Measurements from ENCODE around the gene VPS52.

Gene VPS52

GRCh38 chr6:33279971-33280511 is 8.4 kb upstream of the VPS52 start:
- peak; percentile 16; the same call in 1 of the 2 replicates for TF ChIP-seq MAX (IDR thresholded peaks at IDR 0.05)
- 0 out of 2 replicates have a peak, but pooled peaks have one; percentile 13 for TF ChIP-seq NFIC (IDR thresholded peaks at IDR 0.05)
- no peak for TF ChIP-seq EGR1 (IDR thresholded peaks at IDR 0.05)
- peak; percentile 27; the same call in 1 of the 2 replicates for TF ChIP-seq ZBTB7A (IDR thresholded peaks at IDR 0.05; ENCODE audit: low read depth)
- peak; percentile 75 for TF ChIP-seq RAD21 (IDR thresholded peaks at IDR 0.05; ENCODE audit: low read depth)
- no peak for TF ChIP-seq REST (IDR thresholded peaks at IDR 0.05; ENCODE audit: low read depth)

GRCh38 chr6:33279257-33279695 is 7.6 kb upstream of the VPS52 start:
- no peak for TF ChIP-seq TAF1 (IDR thresholded peaks at IDR 0.05; ENCODE audit: low read depth)
- TF ChIP-seq TEAD4 (IDR thresholded peaks at IDR 0.05): no peak
- no peak for TF ChIP-seq TCF12 (IDR thresholded peaks at IDR 0.05; ENCODE audit: low read depth)
- TF ChIP-seq EP300 (IDR thresholded peaks at IDR 0.05; ENCODE audit: borderline replicate concordance): no peak
- no peak for TF ChIP-seq MAX (IDR thresholded peaks at IDR 0.05)
- no peak for TF ChIP-seq CREB1 (IDR thresholded peaks at IDR 0.05; ENCODE audit: low read depth)
- no peak for TF ChIP-seq CEBPB (IDR thresholded peaks at IDR 0.05)
- no peak for TF ChIP-seq NFIC (IDR thresholded peaks at IDR 0.05)
- no peak for TF ChIP-seq REST (IDR thresholded peaks at IDR 0.05; ENCODE audit: low read depth)
- TF ChIP-seq YY1 (IDR thresholded peaks at IDR 0.05; ENCODE audit: low read depth): no peak

GRCh38 chr6:33278810-33279209 is 7.1 kb upstream of the VPS52 start:
- TF ChIP-seq REST (IDR thresholded peaks at IDR 0.05; ENCODE audit: low read depth) (no peak), TAF1 (IDR thresholded peaks at IDR 0.05; ENCODE audit: low read depth) (no peak), ZBTB7A (IDR thresholded peaks at IDR 0.05; ENCODE audit: low read depth) (0 out of 2 replicates have a peak, but pooled peaks have one; percentile 52)

- TF ChIP-seq TAF1 (IDR thresholded peaks at IDR 0.05; ENCODE audit: low read depth) (no peak), FOXM1 (IDR thresholded peaks at IDR 0.05; ENCODE audit: borderline replicate concordance, low read depth) (no peak), ZBTB7A (IDR thresholded peaks at IDR 0.05; ENCODE audit: low read depth) (no peak), CREB1 (IDR thresholded peaks at IDR 0.05; ENCODE audit: low read depth) (no peak), RAD21 (IDR thresholded peaks at IDR 0.05; ENCODE audit: low read depth) (no peak)
These were observed 6.7 kb upstream of the VPS52 start for GRCh38 chr6:33278392-33278741.

- TF ChIP-seq FOXM1 (IDR thresholded peaks at IDR 0.05; ENCODE audit: borderline replicate concordance, low read depth): no peak
- TF ChIP-seq CEBPB (IDR thresholded peaks at IDR 0.05): no peak
- no peak for TF ChIP-seq REST (IDR thresholded peaks at IDR 0.05; ENCODE audit: low read depth)
- no peak for TF ChIP-seq YY1 (IDR thresholded peaks at IDR 0.05; ENCODE audit: low read depth)
- no peak; the same call in 1 of the 2 replicates for TF ChIP-seq ZBTB7A (IDR thresholded peaks at IDR 0.05; ENCODE audit: low read depth)
- no peak for TF ChIP-seq NFIC (IDR thresholded peaks at IDR 0.05)
- TF ChIP-seq EGR1 (IDR thresholded peaks at IDR 0.05): no peak
- TF ChIP-seq TEAD4 (IDR thresholded peaks at IDR 0.05): no peak
- no peak for TF ChIP-seq TAF1 (IDR thresholded peaks at IDR 0.05; ENCODE audit: low read depth)
- no peak for TF ChIP-seq RAD21 (IDR thresholded peaks at IDR 0.05; ENCODE audit: low read depth)
- TF ChIP-seq MAX (IDR thresholded peaks at IDR 0.05): no peak
- TF ChIP-seq TCF12 (IDR thresholded peaks at IDR 0.05; ENCODE audit: low read depth): no peak; the same call in 1 of the 2 replicates
These were observed 6.2 kb upstream of the VPS52 start for GRCh38 chr6:33277663-33278391.

All from Ishikawa (cell line).